Pancreas (tissue), 10 donors: ENCODE measurements around the gene PTPRQ. TPM values are rescaled to one million over a fixed set of nuclear protein-coding genes. Genes with fewer than 3 reads are reported as not detected.

ENCODE experiments used
- ATAC-seq, 4 donors: fragments of 200-7000 bp; cut with Tn5 transposase; one replicate each; pipeline versions ENCODE4 v1.8.0 to v1.9.1; 2020; ENCODE audit warnings: mild to moderate bottlenecking in 4 of 4, moderate library complexity in 4 of 4
- DNase-seq, 6 donors: peaks; one replicate each; pipeline ENCODE4 v3.0.0-alpha.2; 2020
- FAIRE-seq: peaks from 2 replicates; lab custom pipeline; 2012; peaks lifted over from hg19 to GRCh38; lab: Jason Lieb, UNC
- H3K27ac ChIP-seq, 4 donors: fragments of 200-600 bp; sonication (generic); 1 replicate in 3 of 4; 2 replicates in 1 of 4; pipeline versions ENCODE4 v1.5.0 to v1.8.0; 2020
- H3K27me3 ChIP-seq, 4 donors: fragments of 200-600 bp; one replicate each; pipeline ENCODE4 v1.8.0; 2021
- H3K36me3 ChIP-seq, 3 donors: fragments of 200-600 bp; sonication (generic) in 1 of 3; one replicate each; pipeline versions ENCODE4 v1.5.0 to v1.8.0; 2020 to 2021
- H3K4me1 ChIP-seq, 3 donors: fragments of 200-600 bp; one replicate each; pipeline ENCODE4 v1.8.0; 2021
- H3K4me3 ChIP-seq, 4 donors: fragments of 200-600 bp; sonication (generic) in 2 of 4; one replicate each; pipeline versions ENCODE4 v1.5.0 to v1.8.0; 2020 to 2021
- H3K9me3 ChIP-seq, 4 donors: fragments of 200-600 bp; one replicate each; pipeline ENCODE4 v1.8.0; 2021
- WGBS, 2 donors: extraction: QIAGEN DNeasy Blood & Tissue Kit; methylation state at CpG; one replicate each; pipeline ENCODE4 v1.1.7; 2013; 5-methylcytosine and 5-hydroxymethylcytosine counted together
- intact Hi-C, 3 donors: fragments of 100-400 bp; cut with DNase I; formaldehyde crosslinking; loops; one replicate each; pipeline versions ENCODE4 v1.11.1 to v1.14.2; 2022
- polyA plus RNA-seq, 2 donors: library from polyadenylated mRNA; stranded (reverse); fragments of 200-250 nt; gene quantifications; one replicate each; pipeline ENCODE4 v1.2.3, GENCODE V29; 2013
- total RNA-seq, 6 donors: library from RNA; stranded (reverse); fragmentation: NEBNext Ultra II Directional in 4 of 6; extraction: Animal tissue kit (Norgen Biotek cat#: 25700) in 4 of 6; gene quantifications; one replicate each; pipeline versions ENCODE4 v1.2.1 to v1.2.4, GENCODE V29; 2021 to 2023
- TF ChIP-seq, protein P1 (sequence below), 4 donors: fragments of 200-600 bp; sonication (generic) in 3 of 4; IDR thresholded peaks; one replicate each; pipeline versions ENCODE4 v1.5.0 to v1.8.0; 2021; ENCODE audit warnings: antibody characterized with exemption in 4 of 4
- donor health status: healthy with polysubstance abuse.
- donor health status: DM: no; HTN: no; CAD: no; lungs with moderate emphysema.
- donor health status: DM: no; HTN: no; CAD: no.
- donor health status: control.
- donor health status: control.
- donor health status: Bipolar disorder and iron deficiency.
- donor health status: DM: yes; HTN: yes; CAD: no.
- donor health status: DM: no; HTN: no; CAD: no.
- donor health status: DM: no; HTN: no; CAD: no.
- donor health status: DM: yes; HTN: yes; CAD: no.

The PTPRQ gene
- total and polyA plus RNA-seq, 8 donors = 0.09 to 0.91 (median 0.43) TPM

- TF ChIP-seq, protein P1, sequence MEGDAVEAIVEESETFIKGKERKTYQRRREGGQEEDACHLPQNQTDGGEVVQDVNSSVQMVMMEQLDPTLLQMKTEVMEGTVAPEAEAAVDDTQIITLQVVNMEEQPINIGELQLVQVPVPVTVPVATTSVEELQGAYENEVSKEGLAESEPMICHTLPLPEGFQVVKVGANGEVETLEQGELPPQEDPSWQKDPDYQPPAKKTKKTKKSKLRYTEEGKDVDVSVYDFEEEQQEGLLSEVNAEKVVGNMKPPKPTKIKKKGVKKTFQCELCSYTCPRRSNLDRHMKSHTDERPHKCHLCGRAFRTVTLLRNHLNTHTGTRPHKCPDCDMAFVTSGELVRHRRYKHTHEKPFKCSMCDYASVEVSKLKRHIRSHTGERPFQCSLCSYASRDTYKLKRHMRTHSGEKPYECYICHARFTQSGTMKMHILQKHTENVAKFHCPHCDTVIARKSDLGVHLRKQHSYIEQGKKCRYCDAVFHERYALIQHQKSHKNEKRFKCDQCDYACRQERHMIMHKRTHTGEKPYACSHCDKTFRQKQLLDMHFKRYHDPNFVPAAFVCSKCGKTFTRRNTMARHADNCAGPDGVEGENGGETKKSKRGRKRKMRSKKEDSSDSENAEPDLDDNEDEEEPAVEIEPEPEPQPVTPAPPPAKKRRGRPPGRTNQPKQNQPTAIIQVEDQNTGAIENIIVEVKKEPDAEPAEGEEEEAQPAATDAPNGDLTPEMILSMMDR (IDR thresholded peaks at IDR 0.05) = no peak
- H3K9me3 ChIP-seq = no peaks in the 10 kb centered on the region
- FAIRE-seq = no peak
- no peak for DNase-seq
- no peaks in the 10 kb centered on the region for H3K4me1 ChIP-seq
- WGBS, 2 donors = 49 to 51% methylated on average over 6 of the region's 6 CpGs
- no peak overlapping the region for H3K27ac ChIP-seq
- no peaks in the 10 kb centered on the region for H3K36me3 ChIP-seq
- H3K4me3 ChIP-seq = no peak overlapping the region
- intact Hi-C loops = no loop called here
- no peaks in the 10 kb centered on the region for H3K27me3 ChIP-seq
- no peak for ATAC-seq
Measured at GRCh38 chr12:80634903-80635302, 190.9 kb downstream of the PTPRQ start.

DNA sequence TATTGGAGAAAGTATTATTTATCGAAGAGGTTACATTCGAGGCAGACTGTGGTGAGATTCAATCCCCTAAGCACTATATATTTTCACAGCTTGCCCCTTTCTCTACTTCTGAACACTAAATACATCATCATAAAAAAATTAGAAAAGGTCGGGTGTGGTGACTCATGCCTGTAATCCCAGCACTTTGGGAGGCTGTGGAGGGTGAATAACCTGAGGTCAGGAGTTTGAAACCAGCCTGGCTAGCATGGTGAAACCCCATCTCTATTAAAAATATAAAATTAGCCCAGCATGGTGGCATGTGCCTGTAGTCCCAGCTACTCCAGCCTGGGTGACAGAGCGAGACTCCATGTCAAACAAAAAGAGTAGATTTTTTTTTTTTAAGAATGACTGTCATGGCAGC lies 192.8 kb downstream of the PTPRQ start:
- TF ChIP-seq, protein P1 (IDR thresholded peaks at IDR 0.05) = no peak
- no peak for FAIRE-seq

GRCh38 chr12:80641936-80642335 lies 197.9 kb downstream of the PTPRQ start:
- H3K4me3 ChIP-seq = no peak overlapping the region
- no peak for ATAC-seq
- no peak overlapping the region for H3K27ac ChIP-seq
- intact Hi-C loops = no loop called here
- DNase-seq = no peak
- H3K36me3 ChIP-seq = no peaks in the 10 kb centered on the region
- FAIRE-seq = no peak
- TF ChIP-seq, protein P1 (IDR thresholded peaks at IDR 0.05) = no peak
- WGBS, 2 donors = 63 to 83% methylated on average over 2 of the region's 2 CpGs
- H3K9me3 ChIP-seq = no peaks in the 10 kb centered on the region
- no peaks in the 10 kb centered on the region for H3K27me3 ChIP-seq
- no peaks in the 10 kb centered on the region for H3K4me1 ChIP-seq

More for the DNA sequence above, 192.8 kb downstream of the PTPRQ start:
- no peaks in the 10 kb centered on the region for H3K27me3 ChIP-seq
- intact Hi-C loops = no loop called here
- DNase-seq (no peak), ATAC-seq (no peak)
- 81 to 83% methylated on average over 4 of the region's 4 CpGs for WGBS, 2 donors
- no peaks in the 10 kb centered on the region for H3K4me1 ChIP-seq
- H3K9me3 ChIP-seq = no peaks in the 10 kb centered on the region
- no peak overlapping the region for H3K27ac ChIP-seq
- no peak overlapping the region for H3K4me3 ChIP-seq
- H3K36me3 ChIP-seq = no peaks in the 10 kb centered on the region

GRCh38 chr12:80643961-80644360 lies 199.9 kb downstream of the PTPRQ start:
- Histone ChIP-seq H3K4me1 (no peaks in the 10 kb centered on the region), H3K36me3 (no peaks in the 10 kb centered on the region), H3K27me3 (no peaks in the 10 kb centered on the region), H3K27ac (no peak overlapping the region), H3K4me3 (no peak overlapping the region), H3K9me3 (no peaks in the 10 kb centered on the region)
- intact Hi-C loops = no loop called here
- no peak for FAIRE-seq
- DNase-seq = no peak
- TF ChIP-seq, protein P1 (IDR thresholded peaks at IDR 0.05) = no peak
- WGBS, 2 donors = 30 to 31% methylated on average over 2 of the region's 2 CpGs
- ATAC-seq = no peak

GRCh38 chr12:80648881-80649280 lies 204.8 kb downstream of the PTPRQ start:
- Histone ChIP-seq H3K27ac (no peak overlapping the region), H3K4me3 (no peak overlapping the region), H3K9me3 (no peaks in the 10 kb centered on the region), H3K4me1 (no peaks in the 10 kb centered on the region), H3K27me3 (peaks cover 0 to 4% (median 0%) of the 10 kb centered on the region in 4 donors), H3K36me3 (no peaks in the 10 kb centered on the region)
- DNase-seq = no peak
- no peak for FAIRE-seq
- TF ChIP-seq, protein P1 (IDR thresholded peaks at IDR 0.05) = no peak
- 37 to 51% methylated on average over 1 of the region's 1 CpG for WGBS, 2 donors
- no peak for ATAC-seq
- intact Hi-C loops = no loop called here
